GM23338 (cell line): ENCODE measurements around the gene AKT1S1. TPM values are rescaled to one million over a fixed set of nuclear protein-coding genes. Genes with fewer than 3 reads are reported as not detected.

Experiments
- ATAC-seq: fragments of 200-7000 bp; cut with Tn5 transposase; 3 replicates; pipeline ENCODE4 v1.9.1; 2020
- DNase-seq: peaks from one replicate; pipeline ENCODE4 v3.0.0-alpha.2; 2015; ENCODE audit warnings: low spot score
- H2AFZ ChIP-seq: fragments of 200-600 bp; sonication (generic); 2 replicates; pipeline ENCODE4 v1.8.0; 2016; ENCODE audit warnings: antibody characterized with exemption, mild to moderate bottlenecking, moderate library complexity
- H3F3A ChIP-seq: fragments of 200-600 bp; sonication (generic); replicated peaks from 2 replicates; pipeline ENCODE4 v1.8.0; 2017; ENCODE audit warnings: antibody characterized with exemption, mixed run types, low read depth
- H3K27ac ChIP-seq: fragments of 200-600 bp; sonication (generic); 2 replicates; pipeline ENCODE4 v1.6.1; 2016; ENCODE audit warnings: low read depth
- H3K27me3 ChIP-seq: fragments of 200-600 bp; sonication (generic); 2 replicates; pipeline ENCODE4 v1.8.0; 2016; ENCODE audit warnings: mild to moderate bottlenecking, mixed run types, moderate library complexity; ENCODE audit not compliant: insufficient read depth
- H3K36me3 ChIP-seq: fragments of 200-600 bp; sonication (generic); 2 replicates; pipeline ENCODE4 v1.8.0; 2016; ENCODE audit warnings: mild to moderate bottlenecking; ENCODE audit not compliant: insufficient read depth
- H3K4me1 ChIP-seq: fragments of 200-600 bp; sonication (generic); 2 replicates; pipeline ENCODE4 v1.8.0; 2016; ENCODE audit warnings: mild to moderate bottlenecking, moderate library complexity; ENCODE audit not compliant: insufficient read depth
- H3K4me2 ChIP-seq: fragments of 200-600 bp; sonication (generic); 2 replicates; pipeline ENCODE4 v1.7.1; 2017; ENCODE audit warnings: mixed run types
- H3K4me3 ChIP-seq: fragments of 200-600 bp; sonication (generic); 2 replicates; pipeline ENCODE4 v1.6.1; 2016; ENCODE audit warnings: mixed run types
- H3K79me2 ChIP-seq: fragments of 200-600 bp; sonication (generic); replicated peaks from 2 replicates; pipeline ENCODE4 v1.8.0; 2017; ENCODE audit warnings: mild to moderate bottlenecking; ENCODE audit not compliant: insufficient read depth
- H3K9me2 ChIP-seq: fragments of 200-600 bp; sonication (generic); 2 replicates; pipeline ENCODE4 v1.8.0; 2017; ENCODE audit not compliant: insufficient read depth
- H4K20me1 ChIP-seq: fragments of 200-600 bp; sonication (generic); replicated peaks from 2 replicates; pipeline ENCODE4 v1.8.0; 2017; ENCODE audit warnings: mild to moderate bottlenecking; ENCODE audit not compliant: insufficient read depth
- H3K27ac Mint-ChIP-seq: 2 replicates; pipeline ENCODE4 v1.8.0; 2020; ENCODE audit warnings: inconsistent platforms, mild to moderate bottlenecking, moderate library complexity, mixed read lengths
- H3K27me3 Mint-ChIP-seq: 3 replicates; pipeline ENCODE4 v1.8.0; 2022; ENCODE audit warnings: low read depth, mild to moderate bottlenecking, moderate library complexity, mixed read lengths, inconsistent platforms; ENCODE audit not compliant: insufficient read depth, poor library complexity
- H3K36me3 Mint-ChIP-seq: 3 replicates; pipeline ENCODE4 v1.8.0; 2021; ENCODE audit warnings: low read depth, mild to moderate bottlenecking, inconsistent platforms, moderate library complexity, mixed read lengths
- H3K4me1 Mint-ChIP-seq: 3 replicates; pipeline ENCODE4 v1.8.0; 2020; ENCODE audit warnings: mild to moderate bottlenecking, inconsistent platforms, mixed read lengths
- H3K4me3 Mint-ChIP-seq: 3 replicates; pipeline ENCODE4 v1.8.0; 2021; ENCODE audit warnings: moderate library complexity, mild to moderate bottlenecking, inconsistent platforms, mixed read lengths
- H3K9me3 Mint-ChIP-seq: 3 replicates; pipeline ENCODE4 v1.8.0; 2020; ENCODE audit warnings: moderate library complexity, mild to moderate bottlenecking, inconsistent platforms, mixed read lengths
- CREB1 ChIP-seq: fragments of 250-450 bp; sonication (Bioruptor Pico); IDR thresholded peaks from 2 replicates; pipeline ENCODE4 v1.5.0; 2020; ENCODE audit warnings: low read depth, mild to moderate bottlenecking, moderate library complexity
- EZH2 ChIP-seq: fragments of 200-600 bp; sonication (generic); IDR thresholded peaks from one replicate; pipeline ENCODE4 v1.8.0; 2017; ENCODE audit warnings: antibody characterized with exemption, mild to moderate bottlenecking, low read depth; ENCODE audit not compliant: unreplicated experiment
- EZH2phosphoT487 ChIP-seq: fragments of 200-600 bp; sonication (generic); IDR thresholded peaks from one replicate; pipeline ENCODE4 v1.8.1; 2018; ENCODE audit warnings: antibody characterized with exemption; ENCODE audit not compliant: unreplicated experiment
- NANOG ChIP-seq: IDR thresholded peaks from 2 replicates; pipeline ENCODE4 v1.6.1; 2016; ENCODE audit warnings: antibody characterized with exemption, borderline replicate concordance
- POLR2AphosphoS5 ChIP-seq: IDR thresholded peaks from 2 replicates; pipeline ENCODE4 v1.6.1; 2016; ENCODE audit warnings: antibody characterized with exemption, low read depth
- STAT1 ChIP-seq: IDR thresholded peaks from one replicate; pipeline ENCODE4 v1.6.1; 2016; ENCODE audit warnings: antibody characterized with exemption; ENCODE audit not compliant: unreplicated experiment
- ZNF114 ChIP-seq: fragments of 250-450 bp; sonication (Bioruptor Pico); IDR thresholded peaks from 2 replicates; pipeline ENCODE4 v1.5.0; 2020; ENCODE audit warnings: mild to moderate bottlenecking, moderate library complexity
- ZNF331 ChIP-seq: fragments of 250-450 bp; sonication (Bioruptor Pico); IDR thresholded peaks from 2 replicates; pipeline ENCODE4 v1.5.0; 2020; ENCODE audit warnings: low read depth, mild to moderate bottlenecking, moderate library complexity
- polyA plus RNA-seq: library from polyadenylated mRNA; unstranded; fragments of >200 nt; fragmentation: Nextera tagmentation; extraction: Ambion mirVana; gene quantifications from 2 replicates; pipeline ENCODE4 v1.2.1, GENCODE V29; 2016
- total RNA-seq: library from RNA; depleted of rRNA; stranded (reverse); fragments of >200 nt; shearing (Covaris generic); gene quantifications from 2 replicates; pipeline ENCODE4 v1.2.3, GENCODE V29; 2014
- TF ChIP-seq, protein P1 (sequence below): IDR thresholded peaks from one replicate; pipeline ENCODE4 v1.6.1; 2018; ENCODE audit warnings: antibody characterized with exemption; ENCODE audit not compliant: unreplicated experiment
- TF ChIP-seq, protein P2 (sequence below): IDR thresholded peaks from 2 replicates; pipeline ENCODE4 v1.6.1; 2016; ENCODE audit warnings: antibody characterized with exemption
- TF ChIP-seq, protein P3 (sequence below), 2 experiments: fragments of 200-600 bp in 1 of 2; sonication (generic) in 1 of 2; conservative IDR thresholded peaks; 2 replicates each; pipeline versions ENCODE4 v1.5.1 to v1.6.1; 2016 to 2017; ENCODE audit warnings: antibody characterized with exemption in 2 of 2, low read depth in 2 of 2, mild to moderate bottlenecking in 2 of 2, moderate library complexity in 1 of 2

Gene AKT1S1
- total and polyA plus RNA-seq, 2 experiments from 2014 or later, result 21.5 to 28.6 TPM

DNA sequence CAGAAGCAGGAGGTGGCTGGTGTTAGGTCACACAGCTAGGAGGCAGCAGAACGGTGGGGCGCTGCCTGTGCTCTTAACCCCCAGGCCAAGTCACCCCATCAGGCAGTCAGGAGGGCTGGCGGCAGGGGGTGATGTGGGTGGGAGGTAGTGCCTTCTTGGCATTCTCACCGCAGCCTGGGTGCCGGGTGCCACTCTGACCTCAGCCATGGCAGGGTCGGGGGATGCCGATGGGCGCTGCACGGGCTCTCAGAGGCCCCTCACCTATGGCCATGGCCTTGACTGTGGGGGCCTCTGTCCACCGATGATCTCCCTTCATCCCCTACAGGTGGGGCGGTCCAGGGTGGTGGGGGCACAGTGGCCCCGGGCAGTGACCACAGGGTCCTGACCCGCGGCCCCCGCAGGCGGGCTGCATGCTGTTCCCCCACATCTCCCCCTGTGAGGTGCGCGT is 20.6 kb downstream of the AKT1S1 start (continued):
- TF ChIP-seq STAT1 (no peak), EZH2phosphoT487 (no peak)

DNA sequence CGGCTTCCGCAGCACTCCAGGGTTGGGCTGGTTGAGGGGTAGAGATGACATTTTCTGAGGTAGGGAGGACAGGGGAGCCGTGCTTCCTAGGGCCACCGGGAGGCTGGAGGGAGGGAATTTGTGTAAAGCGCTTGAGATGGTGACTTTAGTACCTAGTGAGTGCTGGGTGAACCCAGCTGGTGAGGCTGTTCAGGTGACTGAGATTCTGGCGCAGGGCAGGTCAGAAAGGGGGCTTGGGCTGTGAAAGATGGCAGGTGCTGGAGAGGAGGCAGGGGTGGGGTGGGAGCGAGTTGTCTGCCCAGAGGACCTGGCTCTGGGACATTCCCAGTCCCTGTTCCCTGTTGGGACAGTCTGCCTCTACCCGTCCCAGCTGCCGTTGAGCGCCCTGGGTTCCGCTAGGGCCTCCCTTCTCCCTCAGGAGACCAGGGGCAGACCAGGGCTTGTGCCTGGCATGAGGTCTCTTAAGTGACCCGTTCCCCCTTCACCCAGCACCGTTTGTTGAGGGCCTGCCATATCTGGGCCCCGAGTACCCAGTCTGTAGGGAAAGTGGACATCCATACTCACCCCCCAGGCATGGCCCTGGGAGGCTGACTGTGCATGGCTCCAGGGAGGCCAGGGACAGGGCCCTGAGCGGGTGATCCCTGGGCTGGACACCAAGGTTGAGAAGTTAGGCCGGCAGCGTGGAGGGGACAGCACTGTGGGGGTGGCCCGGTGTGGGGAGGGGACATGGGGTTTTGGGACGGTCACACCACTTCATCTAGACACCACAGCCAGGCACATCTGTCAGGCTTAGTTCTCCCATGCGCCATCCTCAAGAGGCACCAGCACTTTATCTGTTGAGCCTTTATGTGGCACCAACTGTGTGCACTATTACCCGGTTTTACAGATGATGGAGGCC is 21.2 kb downstream of the AKT1S1 start:
- Histone ChIP-seq H3F3A (peaks cover 61% of the 10 kb centered on the region), H3K36me3 (no peaks in the 10 kb centered on the region; the same call in 1 of the 2 replicates), H2AFZ (no peak overlapping the region), H4K20me1 (peaks cover 23% of the 10 kb centered on the region), H3K4me3 (no peak overlapping the region), H3K4me2 (no peak overlapping the region), H3K27ac (no peak overlapping the region), H3K27me3 (no peaks in the 10 kb centered on the region), H3K79me2 (peaks cover 24% of the 10 kb centered on the region), H3K4me1 (peaks cover 16% of the 10 kb centered on the region), H3K9me2 (no peaks in the 10 kb centered on the region)
- peaks cover 19% of the 10 kb centered on the region for H3K4me1 Mint-ChIP-seq
- H3K27ac Mint-ChIP-seq, result no peak overlapping the region
- DNase-seq, result no peak
- H3K36me3 Mint-ChIP-seq, result peaks cover 69% of the 10 kb centered on the region
- no peak; the same call in 1 of the 2 replicates for TF ChIP-seq POLR2AphosphoS5
- no peak for TF ChIP-seq CREB1
- TF ChIP-seq EZH2phosphoT487, result no peak
- TF ChIP-seq ZNF114 (CRISPR knock-in tag), result no peak
- no peak for TF ChIP-seq EZH2
- TF ChIP-seq, protein P1, sequence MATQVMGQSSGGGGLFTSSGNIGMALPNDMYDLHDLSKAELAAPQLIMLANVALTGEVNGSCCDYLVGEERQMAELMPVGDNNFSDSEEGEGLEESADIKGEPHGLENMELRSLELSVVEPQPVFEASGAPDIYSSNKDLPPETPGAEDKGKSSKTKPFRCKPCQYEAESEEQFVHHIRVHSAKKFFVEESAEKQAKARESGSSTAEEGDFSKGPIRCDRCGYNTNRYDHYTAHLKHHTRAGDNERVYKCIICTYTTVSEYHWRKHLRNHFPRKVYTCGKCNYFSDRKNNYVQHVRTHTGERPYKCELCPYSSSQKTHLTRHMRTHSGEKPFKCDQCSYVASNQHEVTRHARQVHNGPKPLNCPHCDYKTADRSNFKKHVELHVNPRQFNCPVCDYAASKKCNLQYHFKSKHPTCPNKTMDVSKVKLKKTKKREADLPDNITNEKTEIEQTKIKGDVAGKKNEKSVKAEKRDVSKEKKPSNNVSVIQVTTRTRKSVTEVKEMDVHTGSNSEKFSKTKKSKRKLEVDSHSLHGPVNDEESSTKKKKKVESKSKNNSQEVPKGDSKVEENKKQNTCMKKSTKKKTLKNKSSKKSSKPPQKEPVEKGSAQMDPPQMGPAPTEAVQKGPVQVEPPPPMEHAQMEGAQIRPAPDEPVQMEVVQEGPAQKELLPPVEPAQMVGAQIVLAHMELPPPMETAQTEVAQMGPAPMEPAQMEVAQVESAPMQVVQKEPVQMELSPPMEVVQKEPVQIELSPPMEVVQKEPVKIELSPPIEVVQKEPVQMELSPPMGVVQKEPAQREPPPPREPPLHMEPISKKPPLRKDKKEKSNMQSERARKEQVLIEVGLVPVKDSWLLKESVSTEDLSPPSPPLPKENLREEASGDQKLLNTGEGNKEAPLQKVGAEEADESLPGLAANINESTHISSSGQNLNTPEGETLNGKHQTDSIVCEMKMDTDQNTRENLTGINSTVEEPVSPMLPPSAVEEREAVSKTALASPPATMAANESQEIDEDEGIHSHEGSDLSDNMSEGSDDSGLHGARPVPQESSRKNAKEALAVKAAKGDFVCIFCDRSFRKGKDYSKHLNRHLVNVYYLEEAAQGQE, result no peak
- TF ChIP-seq, protein P2, sequence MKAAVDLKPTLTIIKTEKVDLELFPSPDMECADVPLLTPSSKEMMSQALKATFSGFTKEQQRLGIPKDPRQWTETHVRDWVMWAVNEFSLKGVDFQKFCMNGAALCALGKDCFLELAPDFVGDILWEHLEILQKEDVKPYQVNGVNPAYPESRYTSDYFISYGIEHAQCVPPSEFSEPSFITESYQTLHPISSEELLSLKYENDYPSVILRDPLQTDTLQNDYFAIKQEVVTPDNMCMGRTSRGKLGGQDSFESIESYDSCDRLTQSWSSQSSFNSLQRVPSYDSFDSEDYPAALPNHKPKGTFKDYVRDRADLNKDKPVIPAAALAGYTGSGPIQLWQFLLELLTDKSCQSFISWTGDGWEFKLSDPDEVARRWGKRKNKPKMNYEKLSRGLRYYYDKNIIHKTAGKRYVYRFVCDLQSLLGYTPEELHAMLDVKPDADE, result no peak
- TF ChIP-seq ZNF331, result no peak
- no peak for TF ChIP-seq NANOG
- TF ChIP-seq, protein P3, sequence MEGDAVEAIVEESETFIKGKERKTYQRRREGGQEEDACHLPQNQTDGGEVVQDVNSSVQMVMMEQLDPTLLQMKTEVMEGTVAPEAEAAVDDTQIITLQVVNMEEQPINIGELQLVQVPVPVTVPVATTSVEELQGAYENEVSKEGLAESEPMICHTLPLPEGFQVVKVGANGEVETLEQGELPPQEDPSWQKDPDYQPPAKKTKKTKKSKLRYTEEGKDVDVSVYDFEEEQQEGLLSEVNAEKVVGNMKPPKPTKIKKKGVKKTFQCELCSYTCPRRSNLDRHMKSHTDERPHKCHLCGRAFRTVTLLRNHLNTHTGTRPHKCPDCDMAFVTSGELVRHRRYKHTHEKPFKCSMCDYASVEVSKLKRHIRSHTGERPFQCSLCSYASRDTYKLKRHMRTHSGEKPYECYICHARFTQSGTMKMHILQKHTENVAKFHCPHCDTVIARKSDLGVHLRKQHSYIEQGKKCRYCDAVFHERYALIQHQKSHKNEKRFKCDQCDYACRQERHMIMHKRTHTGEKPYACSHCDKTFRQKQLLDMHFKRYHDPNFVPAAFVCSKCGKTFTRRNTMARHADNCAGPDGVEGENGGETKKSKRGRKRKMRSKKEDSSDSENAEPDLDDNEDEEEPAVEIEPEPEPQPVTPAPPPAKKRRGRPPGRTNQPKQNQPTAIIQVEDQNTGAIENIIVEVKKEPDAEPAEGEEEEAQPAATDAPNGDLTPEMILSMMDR (conservative IDR thresholded peaks at IDR 0.05; ENCODE audit: low read depth in 2 of 2), result no peak
- H3K4me3 Mint-ChIP-seq, result no peak overlapping the region; the same call in 2 of the 3 replicates
- H3K9me3 Mint-ChIP-seq, result peaks cover 4% of the 10 kb centered on the region; the same call in 2 of the 3 replicates
- no peak for ATAC-seq
- H3K27me3 Mint-ChIP-seq, result peaks cover 51% of the 10 kb centered on the region
